A673 (cell line): ENCODE data around the gene UQCC2. TPM values are rescaled to one million over a fixed set of nuclear protein-coding genes. Genes with fewer than 3 reads are reported as not detected.

Experiments used
- BruUV-seq: library from RNA; stranded (reverse); fragments of 400-500 nt; replicated peaks from 2 replicates; lab custom pipeline; 2021; lab: Mats Ljungman, UMichigan
- CTCF ChIA-PET: fragments of 300-600 bp; sonication (Branson Sonifier 250); formaldehyde crosslinking; loops from one replicate; lab custom pipeline; 2022; ENCODE audit warnings: antibody characterized with exemption; lab: Charles Lee
- POLR2A ChIA-PET: fragments of 300-600 bp; sonication (Branson Sonifier 250); formaldehyde crosslinking; loops from one replicate; lab custom pipeline; 2022; ENCODE audit warnings: antibody characterized with exemption; ENCODE audit not compliant: low non-redundant PET; lab: Charles Lee
- DNase-seq: peaks from one replicate; pipeline ENCODE4 v3.0.0-alpha.2; 2015; ENCODE audit warnings: low spot score
- H3K27ac ChIP-seq: fragments of 200-600 bp; sonication (generic); 2 replicates; pipeline ENCODE4 v1.5.1; 2016; ENCODE audit warnings: mixed run types, low read depth, mild to moderate bottlenecking, mixed read lengths, antibody characterized with exemption, low read length; ENCODE audit not compliant: poor library complexity, severe bottlenecking
- H3K27me3 ChIP-seq: fragments of 200-600 bp; sonication (generic); replicated peaks from 2 replicates; pipeline ENCODE4 v1.6.1; 2017; ENCODE audit warnings: mixed run types, low read depth, mild to moderate bottlenecking, mixed read lengths, antibody characterized with exemption, low read length; ENCODE audit not compliant: insufficient read depth, poor library complexity
- H3K36me3 ChIP-seq: fragments of 200-600 bp; sonication (generic); 2 replicates; pipeline ENCODE4 v1.6.1; 2016; ENCODE audit warnings: mixed run types, mild to moderate bottlenecking, mixed read lengths, antibody characterized with exemption, low read length; ENCODE audit not compliant: insufficient read depth, poor library complexity, severe bottlenecking
- H3K4me1 ChIP-seq: fragments of 200-600 bp; sonication (generic); 2 replicates; pipeline ENCODE4 v1.6.1; 2017; ENCODE audit warnings: mixed run types, mild to moderate bottlenecking, mixed read lengths, antibody characterized with exemption, low read length; ENCODE audit not compliant: insufficient read depth, poor library complexity, severe bottlenecking
- H3K4me3 ChIP-seq: fragments of 200-600 bp; sonication (generic); 2 replicates; pipeline ENCODE4 v1.5.1; 2016; ENCODE audit warnings: low read depth, mixed run types, mild to moderate bottlenecking, mixed read lengths, low read length; ENCODE audit not compliant: poor library complexity, severe bottlenecking
- H3K9me3 ChIP-seq: fragments of 200-600 bp; sonication (generic); 2 replicates; pipeline ENCODE4 v1.6.1; 2016; ENCODE audit warnings: mixed run types, low read depth, mild to moderate bottlenecking, mixed read lengths, antibody characterized with exemption, low read length; ENCODE audit not compliant: poor library complexity, severe bottlenecking
- EZH2 ChIP-seq: fragments of 200-600 bp; sonication (generic); IDR thresholded peaks from 2 replicates; pipeline ENCODE4 v1.6.1; 2017; ENCODE audit warnings: borderline replicate concordance, low read depth, mild to moderate bottlenecking, mixed read lengths, antibody characterized with exemption, low read length; ENCODE audit not compliant: poor library complexity, severe bottlenecking
- intact Hi-C: fragments of 100-400 bp; cut with micrococcal nuclease; formaldehyde crosslinking; loops from one replicate; pipeline ENCODE4 v1.10.0; 2022; ENCODE audit not compliant: unreplicated experiment
- total RNA-seq: library from RNA; stranded (reverse); gene quantifications from 2 replicates; pipeline ENCODE4 v1.2.3, GENCODE V29; 2021
- TF ChIP-seq, protein P1 (sequence below): fragments of 300-800, 200-600 bp; sonication (generic); conservative IDR thresholded peaks from 2 replicates; pipeline ENCODE4 v1.5.1; 2017; ENCODE audit warnings: low read depth, mild to moderate bottlenecking, antibody characterized with exemption, low read length, moderate library complexity, mixed read lengths

The UQCC2 gene
- total RNA-seq, 1 experiment from 2014 or later: 124 TPM

DNA sequence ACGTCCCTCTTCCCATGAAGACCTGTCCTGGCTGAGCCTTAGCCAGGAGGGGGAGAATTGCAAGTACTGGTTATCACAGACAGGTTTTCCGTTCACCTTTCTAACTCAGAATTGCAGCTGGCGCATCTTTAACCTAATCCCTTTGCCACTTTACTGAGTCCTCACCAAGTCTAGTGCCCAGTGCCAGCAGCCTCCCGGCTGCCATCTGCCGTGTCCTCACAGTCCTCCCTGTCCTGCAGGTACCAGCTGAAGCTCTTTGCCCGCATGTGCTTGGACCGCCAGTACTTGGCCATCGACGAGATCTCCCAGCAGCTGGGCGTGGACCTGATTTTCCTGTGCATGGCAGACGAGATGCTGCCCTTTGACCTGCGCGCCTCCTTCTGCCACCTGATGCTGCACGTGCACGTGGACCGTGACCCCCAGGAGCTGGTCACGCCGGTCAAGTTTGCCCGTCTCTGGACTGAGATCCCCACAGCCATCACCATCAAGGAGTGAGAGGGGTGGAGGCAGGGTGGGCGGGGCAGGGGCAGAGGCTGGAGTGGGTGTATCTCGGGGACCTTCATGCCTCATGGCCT, 41.3 kb downstream of the UQCC2 start:
- H3K9me3 ChIP-seq: no peaks in the 10 kb centered on the region
- DNase-seq: no peak
- TF ChIP-seq, protein P1, sequence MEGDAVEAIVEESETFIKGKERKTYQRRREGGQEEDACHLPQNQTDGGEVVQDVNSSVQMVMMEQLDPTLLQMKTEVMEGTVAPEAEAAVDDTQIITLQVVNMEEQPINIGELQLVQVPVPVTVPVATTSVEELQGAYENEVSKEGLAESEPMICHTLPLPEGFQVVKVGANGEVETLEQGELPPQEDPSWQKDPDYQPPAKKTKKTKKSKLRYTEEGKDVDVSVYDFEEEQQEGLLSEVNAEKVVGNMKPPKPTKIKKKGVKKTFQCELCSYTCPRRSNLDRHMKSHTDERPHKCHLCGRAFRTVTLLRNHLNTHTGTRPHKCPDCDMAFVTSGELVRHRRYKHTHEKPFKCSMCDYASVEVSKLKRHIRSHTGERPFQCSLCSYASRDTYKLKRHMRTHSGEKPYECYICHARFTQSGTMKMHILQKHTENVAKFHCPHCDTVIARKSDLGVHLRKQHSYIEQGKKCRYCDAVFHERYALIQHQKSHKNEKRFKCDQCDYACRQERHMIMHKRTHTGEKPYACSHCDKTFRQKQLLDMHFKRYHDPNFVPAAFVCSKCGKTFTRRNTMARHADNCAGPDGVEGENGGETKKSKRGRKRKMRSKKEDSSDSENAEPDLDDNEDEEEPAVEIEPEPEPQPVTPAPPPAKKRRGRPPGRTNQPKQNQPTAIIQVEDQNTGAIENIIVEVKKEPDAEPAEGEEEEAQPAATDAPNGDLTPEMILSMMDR: no peak
- no peak for TF ChIP-seq EZH2
- H3K4me1 ChIP-seq: no peaks in the 10 kb centered on the region
- no TSS peak for BruUV-seq
- H3K27ac ChIP-seq: no peak overlapping the region
- H3K4me3 ChIP-seq: no peak overlapping the region
- intact Hi-C loops: no loop called here
- ChIA-PET CTCF (no interaction called here), POLR2A (no interaction called here)
- peaks cover 21% of the 10 kb centered on the region for H3K36me3 ChIP-seq
- no peaks in the 10 kb centered on the region for H3K27me3 ChIP-seq

DNA sequence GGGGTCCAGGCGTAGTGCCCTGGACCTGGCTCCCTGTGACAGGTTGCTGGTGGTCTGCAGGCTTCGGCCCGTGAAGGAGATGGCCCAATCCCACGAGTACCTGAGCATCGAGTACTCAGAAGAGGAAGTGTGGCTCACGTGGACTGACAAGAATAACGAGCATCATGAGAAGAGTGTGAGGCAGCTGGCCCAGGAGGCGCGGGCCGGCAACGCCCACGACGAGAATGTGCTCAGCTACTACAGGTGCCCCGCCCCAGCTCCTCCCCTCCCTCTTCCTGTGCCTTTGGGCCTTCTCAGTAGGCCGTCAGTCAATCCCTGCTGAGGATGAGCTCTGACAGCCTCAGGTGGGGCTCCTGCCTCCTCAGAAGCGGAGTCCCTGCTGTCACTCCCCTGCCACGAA, 42.6 kb downstream of the UQCC2 start:
- H3K4me1 ChIP-seq: no peaks in the 10 kb centered on the region
- intact Hi-C loops: no loop called here
- H3K27ac ChIP-seq: no peak overlapping the region
- no peaks in the 10 kb centered on the region for H3K27me3 ChIP-seq
- no peak for DNase-seq
- ChIA-PET CTCF (no interaction called here), POLR2A (no interaction called here)
- H3K9me3 ChIP-seq: no peaks in the 10 kb centered on the region
- H3K36me3 ChIP-seq: peaks cover 21% of the 10 kb centered on the region
- BruUV-seq: no TSS peak
- H3K4me3 ChIP-seq: no peak overlapping the region
- TF ChIP-seq EZH2: no peak
- TF ChIP-seq, protein P1: no peak

DNA sequence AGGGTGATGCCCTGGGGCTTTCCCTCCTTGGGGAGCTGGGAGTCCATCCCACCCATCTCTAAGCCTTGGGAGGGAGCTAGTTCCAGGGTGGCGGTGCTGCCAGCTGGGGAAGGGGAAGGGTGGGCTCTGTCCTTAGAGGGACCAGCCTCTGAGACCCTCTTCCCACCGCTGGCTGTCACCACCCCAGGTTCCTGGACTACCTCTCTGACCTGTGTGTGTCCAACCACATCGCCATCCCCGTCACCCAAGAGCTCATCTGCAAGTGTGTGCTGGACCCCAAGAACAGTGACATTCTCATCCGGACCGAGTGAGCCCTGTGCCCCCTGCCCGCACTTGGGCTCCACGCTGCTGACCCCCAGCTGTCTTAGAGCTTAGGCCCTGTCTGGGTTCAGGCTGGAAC, 43.2 kb downstream of the UQCC2 start:
- intact Hi-C loops: no loop called here
- BruUV-seq: no TSS peak
- H3K36me3 ChIP-seq: peaks cover 21% of the 10 kb centered on the region
- ChIA-PET POLR2A (no interaction called here), CTCF (no interaction called here)
- H3K27ac ChIP-seq: no peak overlapping the region
- no peaks in the 10 kb centered on the region for H3K9me3 ChIP-seq
- H3K4me3 ChIP-seq: no peak overlapping the region
- no peak for TF ChIP-seq EZH2
- TF ChIP-seq, protein P1: no peak
- DNase-seq: no peak
- H3K27me3 ChIP-seq: no peaks in the 10 kb centered on the region
- H3K4me1 ChIP-seq: no peaks in the 10 kb centered on the region
